Measurements from ENCODE around the gene DNAH17. TPM values are rescaled to one million over a fixed set of nuclear protein-coding genes. Genes with fewer than 3 reads are reported as not detected.

Gene DNAH17
- total and polyA plus RNA-seq, 2 donors (not counting 3 experiments of a cell fraction or from before 2014, with no cell fraction given) = not detected

- POLR2A ChIA-PET = no interaction called here
- no peak overlapping the region for H2AFZ ChIP-seq (ENCODE audit: low read depth, low read length)
- no peak overlapping the region for H3K9ac ChIP-seq (replicated peaks; ENCODE audit: extremely low read depth, insufficient read depth, low read length)
- no TSS peak for BruUV-seq (replicated peaks)
- CTCF ChIA-PET = no interaction called here
- intact Hi-C loops (cut with micrococcal nuclease) (no loop called here), dilution Hi-C loops (cut with MboI; ENCODE audit: extremely low pct_ligation_motif_present, low sequenced_read_pairs) (no loop called here)
- peaks cover 0 to 1% of the 10 kb centered on the region in 2 experiments for H3K27me3 ChIP-seq (ENCODE audit: control insufficient read depth in 2 of 2, insufficient read depth in 2 of 2, low read length in 2 of 2)
- no peaks in the 10 kb centered on the region for H3K4me1 ChIP-seq (ENCODE audit: control insufficient read depth, extremely low read depth, insufficient read depth, low read length)
- no peak for TF ChIP-seq EZH2 (IDR thresholded peaks at IDR 0.05; ENCODE audit: borderline replicate concordance, low read depth, low read length, severe bottlenecking)
- TF ChIP-seq, protein P1, sequence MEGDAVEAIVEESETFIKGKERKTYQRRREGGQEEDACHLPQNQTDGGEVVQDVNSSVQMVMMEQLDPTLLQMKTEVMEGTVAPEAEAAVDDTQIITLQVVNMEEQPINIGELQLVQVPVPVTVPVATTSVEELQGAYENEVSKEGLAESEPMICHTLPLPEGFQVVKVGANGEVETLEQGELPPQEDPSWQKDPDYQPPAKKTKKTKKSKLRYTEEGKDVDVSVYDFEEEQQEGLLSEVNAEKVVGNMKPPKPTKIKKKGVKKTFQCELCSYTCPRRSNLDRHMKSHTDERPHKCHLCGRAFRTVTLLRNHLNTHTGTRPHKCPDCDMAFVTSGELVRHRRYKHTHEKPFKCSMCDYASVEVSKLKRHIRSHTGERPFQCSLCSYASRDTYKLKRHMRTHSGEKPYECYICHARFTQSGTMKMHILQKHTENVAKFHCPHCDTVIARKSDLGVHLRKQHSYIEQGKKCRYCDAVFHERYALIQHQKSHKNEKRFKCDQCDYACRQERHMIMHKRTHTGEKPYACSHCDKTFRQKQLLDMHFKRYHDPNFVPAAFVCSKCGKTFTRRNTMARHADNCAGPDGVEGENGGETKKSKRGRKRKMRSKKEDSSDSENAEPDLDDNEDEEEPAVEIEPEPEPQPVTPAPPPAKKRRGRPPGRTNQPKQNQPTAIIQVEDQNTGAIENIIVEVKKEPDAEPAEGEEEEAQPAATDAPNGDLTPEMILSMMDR (IDR thresholded peaks at IDR 0.05; ENCODE audit: extremely low read depth in 1 of 2, insufficient read depth in 1 of 2, low read depth in 1 of 2, low read length in 2 of 2) = no peak
- no peak for FAIRE-seq
- no peaks in the 10 kb centered on the region for H4K20me1 ChIP-seq (replicated peaks; ENCODE audit: control insufficient read depth, extremely low read depth, insufficient read depth, low read length)
- no peak for DNase-seq (ENCODE audit: low read depth, low spot score)
- no peak overlapping the region for H3K4me2 ChIP-seq (ENCODE audit: insufficient read depth, low read length)
- H3K36me3 ChIP-seq (ENCODE audit: control insufficient read depth in 2 of 2, extremely low read depth in 1 of 2, insufficient read depth in 2 of 2, low read length in 2 of 2) = no peaks in the 10 kb centered on the region
- no peak overlapping the region for H3K4me3 ChIP-seq (replicated peaks in 1 of 3; ENCODE audit: insufficient read depth in 1 of 3, low read depth in 1 of 3, low read length in 3 of 3)
- no peaks in the 10 kb centered on the region for H3K9me1 ChIP-seq (replicated peaks; ENCODE audit: control insufficient read depth, extremely low read depth, insufficient read depth, low read length)
- H3K9me3 ChIP-seq (replicated peaks; ENCODE audit: control insufficient read depth, insufficient read depth, low read length) = no peaks in the 10 kb centered on the region
- no peaks in the 10 kb centered on the region for H3K79me2 ChIP-seq (ENCODE audit: control insufficient read depth, insufficient read depth, low read length)
- H3K27ac ChIP-seq (ENCODE audit: insufficient read depth, low read depth, low read length) = no peak overlapping the region
Measured at GRCh38 chr17:78535273-78536197, 41.7 kb downstream of the DNAH17 start.

All from endothelial cell of umbilical vein (primary cell).